ENCODE data around the gene ARFGAP3. TPM values are rescaled to one million over a fixed set of nuclear protein-coding genes. Genes with fewer than 3 reads are reported as not detected.

Gene ARFGAP3
- total RNA-seq, 1 experiment from 2014 or later = 15.0 TPM

DNA sequence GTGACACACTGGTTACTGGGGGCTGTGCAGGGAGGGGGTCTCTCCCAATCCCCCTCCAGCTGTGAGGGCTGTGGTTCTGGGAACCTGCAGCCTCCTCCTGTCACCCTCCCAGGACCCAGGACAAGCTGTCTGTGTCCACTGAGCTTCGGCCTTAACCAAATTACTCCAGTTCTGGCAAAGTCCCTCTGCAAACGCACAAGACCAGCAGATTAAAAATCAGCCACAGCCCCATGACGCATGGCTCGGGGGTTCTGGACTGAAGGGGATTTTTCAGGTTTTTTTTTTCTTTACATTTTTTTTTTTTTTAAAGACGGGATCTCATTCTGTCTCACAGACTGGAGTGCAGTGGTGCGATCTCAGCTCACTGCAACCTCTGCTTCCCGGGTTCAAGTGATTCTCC is 104.2 kb downstream of the ARFGAP3 start:
- H2BK12ac ChIP-seq (ENCODE audit: insufficient read length, low read depth, low read length) = no peak overlapping the region
- no peak overlapping the region for H3K4me3 Mint-ChIP-seq
- no peak overlapping the region for H3K4ac ChIP-seq (ENCODE audit: low read depth, low read length)
- no peak overlapping the region for H3K4me2 ChIP-seq (ENCODE audit: insufficient read depth, insufficient read length, low read length)
- H3K36me3 Mint-ChIP-seq (ENCODE audit: insufficient read depth in 1 of 3, low read depth in 3 of 3) = no peaks in the 10 kb centered on the region
- no peak overlapping the region for H2AK5ac ChIP-seq (ENCODE audit: insufficient read length, low read length)
- no peak overlapping the region for H3K56ac ChIP-seq (ENCODE audit: insufficient read length, low read depth, low read length)
- no peak overlapping the region for H2BK5ac ChIP-seq (ENCODE audit: insufficient read length, low read length)
- WGBS (ENCODE audit: extremely low coverage, insufficient read length, low lambda C conversion rate) = no CpG with 5 or more reads among the region's 7 CpGs
- H3K4me1 Mint-ChIP-seq = peaks cover 9 to 20% of the 10 kb centered on the region in 2 experiments
- H3K79me2 ChIP-seq (ENCODE audit: insufficient read depth, low read length) = no peaks in the 10 kb centered on the region
- DNase-seq = no peak
- H3K27me3 ChIP-seq (ENCODE audit: insufficient read depth, low read length) = no peaks in the 10 kb centered on the region
- no peak overlapping the region for H2BK20ac ChIP-seq (ENCODE audit: low read depth, low read length, poor library complexity, severe bottlenecking)
- H2BK120ac ChIP-seq (ENCODE audit: low read depth, low read length, poor library complexity, severe bottlenecking) = no peak overlapping the region
- H3K23ac ChIP-seq (ENCODE audit: insufficient read length, low read depth, low read length) = no peak overlapping the region
- no peak overlapping the region for H4K8ac ChIP-seq (replicated peaks; ENCODE audit: insufficient read length, low read depth, low read length)
- H3K23me2 ChIP-seq (ENCODE audit: insufficient read length, low read depth, low read length, poor library complexity, severe bottlenecking) = peaks cover 2% of the 10 kb centered on the region
- no peak overlapping the region for H3K27ac Mint-ChIP-seq
- peaks cover 6% of the 10 kb centered on the region for H3K27me3 Mint-ChIP-seq (ENCODE audit: low read depth)
- no peaks in the 10 kb centered on the region for H4K20me1 ChIP-seq (ENCODE audit: control insufficient read depth, insufficient read depth, insufficient read length)
- no peak overlapping the region for H3K27ac ChIP-seq (ENCODE audit: insufficient read length, low read depth, low read length)
- H2AFZ ChIP-seq (ENCODE audit: low read length) = no peak overlapping the region
- H3K4me1 ChIP-seq (ENCODE audit: insufficient read depth, low read length) = no peaks in the 10 kb centered on the region; the same call in 1 of the 2 replicates
- H3K14ac ChIP-seq (ENCODE audit: insufficient read depth, low read length) = no peak overlapping the region
- no peak overlapping the region for H3T11ph ChIP-seq (ENCODE audit: low read length)
- H4K5ac ChIP-seq (ENCODE audit: insufficient read length, low read depth, low read length) = no peak overlapping the region
- H3K9me3 Mint-ChIP-seq = peaks cover 6 to 9% of the 10 kb centered on the region in 2 experiments; a peak in 2 of 5 replicates
- H3K9me3 ChIP-seq (ENCODE audit: control insufficient read depth, low read depth, low read length) = no peaks in the 10 kb centered on the region
- no peak overlapping the region for H3K9ac ChIP-seq (ENCODE audit: extremely low read depth, insufficient read length, low read length)
- H3K18ac ChIP-seq (ENCODE audit: insufficient read length, low read depth, low read length) = no peak overlapping the region
- TF ChIP-seq, protein P1, sequence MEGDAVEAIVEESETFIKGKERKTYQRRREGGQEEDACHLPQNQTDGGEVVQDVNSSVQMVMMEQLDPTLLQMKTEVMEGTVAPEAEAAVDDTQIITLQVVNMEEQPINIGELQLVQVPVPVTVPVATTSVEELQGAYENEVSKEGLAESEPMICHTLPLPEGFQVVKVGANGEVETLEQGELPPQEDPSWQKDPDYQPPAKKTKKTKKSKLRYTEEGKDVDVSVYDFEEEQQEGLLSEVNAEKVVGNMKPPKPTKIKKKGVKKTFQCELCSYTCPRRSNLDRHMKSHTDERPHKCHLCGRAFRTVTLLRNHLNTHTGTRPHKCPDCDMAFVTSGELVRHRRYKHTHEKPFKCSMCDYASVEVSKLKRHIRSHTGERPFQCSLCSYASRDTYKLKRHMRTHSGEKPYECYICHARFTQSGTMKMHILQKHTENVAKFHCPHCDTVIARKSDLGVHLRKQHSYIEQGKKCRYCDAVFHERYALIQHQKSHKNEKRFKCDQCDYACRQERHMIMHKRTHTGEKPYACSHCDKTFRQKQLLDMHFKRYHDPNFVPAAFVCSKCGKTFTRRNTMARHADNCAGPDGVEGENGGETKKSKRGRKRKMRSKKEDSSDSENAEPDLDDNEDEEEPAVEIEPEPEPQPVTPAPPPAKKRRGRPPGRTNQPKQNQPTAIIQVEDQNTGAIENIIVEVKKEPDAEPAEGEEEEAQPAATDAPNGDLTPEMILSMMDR (conservative IDR thresholded peaks at IDR 0.05) = no peak
- H2BK15ac ChIP-seq (ENCODE audit: low read depth, low read length) = no peak overlapping the region
- H4K91ac ChIP-seq (ENCODE audit: insufficient read length, low read depth, low read length) = no peak overlapping the region
- H3K79me1 ChIP-seq (ENCODE audit: insufficient read depth, low read depth, low read length, poor library complexity, severe bottlenecking) = no peaks in the 10 kb centered on the region

All from H9 (cell line).